ENCODE data around the gene UBE3A. TPM values are rescaled to one million over a fixed set of nuclear protein-coding genes. Genes with fewer than 3 reads are reported as not detected.

Gene UBE3A
- total and polyA plus RNA-seq, 8 donors = 8.9 to 48.9 (median 39.0) TPM

GRCh38 chr15:25408929-25409328 lies 29.9 kb downstream of the UBE3A start:
- peaks cover 0 to 32% (median 26%) of the 10 kb centered on the region in 3 donors for H3K4me1 ChIP-seq
- FAIRE-seq (peak; percentile 74), DNase-seq (no peak), ATAC-seq (peak in 3 of 4 donors; percentile 58 to 70 (median 68))
- no peaks in the 10 kb centered on the region for H3K9me3 ChIP-seq
- H3K4me3 ChIP-seq = no peak overlapping the region
- 27 to 44% methylated on average over 2 of the region's 2 CpGs for WGBS, 2 donors
- peaks cover 0 to 7% (median 0%) of the 10 kb centered on the region in 3 donors for H3K36me3 ChIP-seq
- no peak overlapping the region for H3K27ac ChIP-seq
- no peak for TF ChIP-seq CTCF (IDR thresholded peaks at IDR 0.05)
- H3K27me3 ChIP-seq = no peaks in the 10 kb centered on the region
- intact Hi-C loops (cut with DNase I) = no loop called here

GRCh38 chr15:25408428-25408827 lies 30.4 kb downstream of the UBE3A start:
- Histone ChIP-seq H3K4me3 (no peak overlapping the region), H3K27ac (no peak overlapping the region), H3K4me1 (peaks cover 0 to 32% (median 26%) of the 10 kb centered on the region in 3 donors), H3K36me3 (peaks cover 0 to 7% (median 0%) of the 10 kb centered on the region in 3 donors), H3K27me3 (no peaks in the 10 kb centered on the region), H3K9me3 (no peaks in the 10 kb centered on the region)
- intact Hi-C loops (cut with DNase I) = no loop called here
- TF ChIP-seq CTCF (IDR thresholded peaks at IDR 0.05) = no peak
- ATAC-seq (peak in 3 of 4 donors; percentile 60 to 74 (median 70)), FAIRE-seq (no peak), DNase-seq (no peak)
- 35 to 44% methylated on average over 2 of the region's 2 CpGs for WGBS, 2 donors

- TF ChIP-seq CTCF (IDR thresholded peaks at IDR 0.05) = no peak
- DNase-seq = no peak
- intact Hi-C loops (cut with DNase I) = no loop called here
- H3K27ac ChIP-seq = no peak overlapping the region
- peaks cover 0 to 32% (median 26%) of the 10 kb centered on the region in 3 donors for H3K4me1 ChIP-seq
- ATAC-seq = peak in 3 of 4 donors; percentile 19 to 38 (median 36)
- H3K36me3 ChIP-seq = peaks cover 0 to 7% (median 0%) of the 10 kb centered on the region in 3 donors
- H3K4me3 ChIP-seq = no peak overlapping the region
- no peaks in the 10 kb centered on the region for H3K27me3 ChIP-seq
- no peak for FAIRE-seq
- 69 to 78% methylated on average over 4 of the region's 4 CpGs for WGBS, 2 donors
- no peaks in the 10 kb centered on the region for H3K9me3 ChIP-seq
Observed at GRCh38 chr15:25407950-25408349, 30.9 kb downstream of the UBE3A start.

GRCh38 chr15:25406846-25407245 lies 32.0 kb downstream of the UBE3A start:
- H3K4me1 ChIP-seq = peaks cover 0 to 32% (median 26%) of the 10 kb centered on the region in 3 donors
- FAIRE-seq = no peak

More at GRCh38 chr15:25406846-25407245, 32.0 kb downstream of the UBE3A start:
- 51 to 62% methylated on average over 1 of the region's 1 CpG for WGBS, 2 donors
- H3K4me3 ChIP-seq = no peak overlapping the region
- H3K9me3 ChIP-seq = no peaks in the 10 kb centered on the region
- no peak overlapping the region for H3K27ac ChIP-seq
- intact Hi-C loops (cut with DNase I) = no loop called here
- no peaks in the 10 kb centered on the region for H3K27me3 ChIP-seq
- TF ChIP-seq CTCF (IDR thresholded peaks at IDR 0.05) = no peak
- peaks cover 0 to 14% (median 6%) of the 10 kb centered on the region in 3 donors for H3K36me3 ChIP-seq
- peak in 1 of 4 donors; percentile 12 for ATAC-seq
- no peak for DNase-seq
